A673 (cell line): ENCODE measurements around the gene METTL25B. TPM values are rescaled to one million over a fixed set of nuclear protein-coding genes. Genes with fewer than 3 reads are reported as not detected.

Source experiments
- BruUV-seq: library from RNA; stranded (reverse); fragments of 400-500 nt; replicated peaks from 2 replicates; lab custom pipeline; 2021; lab: Mats Ljungman, UMichigan
- CTCF ChIA-PET: fragments of 300-600 bp; sonication (Branson Sonifier 250); formaldehyde crosslinking; loops from one replicate; lab custom pipeline; 2022; ENCODE audit warnings: antibody characterized with exemption; lab: Charles Lee
- POLR2A ChIA-PET: fragments of 300-600 bp; sonication (Branson Sonifier 250); formaldehyde crosslinking; loops from one replicate; lab custom pipeline; 2022; ENCODE audit warnings: antibody characterized with exemption; ENCODE audit not compliant: low non-redundant PET; lab: Charles Lee
- DNase-seq: peaks from one replicate; pipeline ENCODE4 v3.0.0-alpha.2; 2015; ENCODE audit warnings: low spot score
- H3K27ac ChIP-seq: fragments of 200-600 bp; sonication (generic); 2 replicates; pipeline ENCODE4 v1.5.1; 2016; ENCODE audit warnings: mixed run types, low read depth, mild to moderate bottlenecking, mixed read lengths, antibody characterized with exemption, low read length; ENCODE audit not compliant: poor library complexity, severe bottlenecking
- H3K27me3 ChIP-seq: fragments of 200-600 bp; sonication (generic); replicated peaks from 2 replicates; pipeline ENCODE4 v1.6.1; 2017; ENCODE audit warnings: mixed run types, low read depth, mild to moderate bottlenecking, mixed read lengths, antibody characterized with exemption, low read length; ENCODE audit not compliant: insufficient read depth, poor library complexity
- H3K36me3 ChIP-seq: fragments of 200-600 bp; sonication (generic); 2 replicates; pipeline ENCODE4 v1.6.1; 2016; ENCODE audit warnings: mixed run types, mild to moderate bottlenecking, mixed read lengths, antibody characterized with exemption, low read length; ENCODE audit not compliant: insufficient read depth, poor library complexity, severe bottlenecking
- H3K4me1 ChIP-seq: fragments of 200-600 bp; sonication (generic); 2 replicates; pipeline ENCODE4 v1.6.1; 2017; ENCODE audit warnings: mixed run types, mild to moderate bottlenecking, mixed read lengths, antibody characterized with exemption, low read length; ENCODE audit not compliant: insufficient read depth, poor library complexity, severe bottlenecking
- H3K4me3 ChIP-seq: fragments of 200-600 bp; sonication (generic); 2 replicates; pipeline ENCODE4 v1.5.1; 2016; ENCODE audit warnings: low read depth, mixed run types, mild to moderate bottlenecking, mixed read lengths, low read length; ENCODE audit not compliant: poor library complexity, severe bottlenecking
- H3K9me3 ChIP-seq: fragments of 200-600 bp; sonication (generic); 2 replicates; pipeline ENCODE4 v1.6.1; 2016; ENCODE audit warnings: mixed run types, low read depth, mild to moderate bottlenecking, mixed read lengths, antibody characterized with exemption, low read length; ENCODE audit not compliant: poor library complexity, severe bottlenecking
- EZH2 ChIP-seq: fragments of 200-600 bp; sonication (generic); IDR thresholded peaks from 2 replicates; pipeline ENCODE4 v1.6.1; 2017; ENCODE audit warnings: borderline replicate concordance, low read depth, mild to moderate bottlenecking, mixed read lengths, antibody characterized with exemption, low read length; ENCODE audit not compliant: poor library complexity, severe bottlenecking
- intact Hi-C: fragments of 100-400 bp; cut with micrococcal nuclease; formaldehyde crosslinking; loops from one replicate; pipeline ENCODE4 v1.10.0; 2022; ENCODE audit not compliant: unreplicated experiment
- total RNA-seq: library from RNA; stranded (reverse); gene quantifications from 2 replicates; pipeline ENCODE4 v1.2.3, GENCODE V29; 2021
- TF ChIP-seq, protein P1 (sequence below): fragments of 300-800, 200-600 bp; sonication (generic); conservative IDR thresholded peaks from 2 replicates; pipeline ENCODE4 v1.5.1; 2017; ENCODE audit warnings: low read depth, mild to moderate bottlenecking, antibody characterized with exemption, low read length, moderate library complexity, mixed read lengths

Gene METTL25B
- total RNA-seq, 1 experiment from 2014 or later = 20.2 TPM

DNA sequence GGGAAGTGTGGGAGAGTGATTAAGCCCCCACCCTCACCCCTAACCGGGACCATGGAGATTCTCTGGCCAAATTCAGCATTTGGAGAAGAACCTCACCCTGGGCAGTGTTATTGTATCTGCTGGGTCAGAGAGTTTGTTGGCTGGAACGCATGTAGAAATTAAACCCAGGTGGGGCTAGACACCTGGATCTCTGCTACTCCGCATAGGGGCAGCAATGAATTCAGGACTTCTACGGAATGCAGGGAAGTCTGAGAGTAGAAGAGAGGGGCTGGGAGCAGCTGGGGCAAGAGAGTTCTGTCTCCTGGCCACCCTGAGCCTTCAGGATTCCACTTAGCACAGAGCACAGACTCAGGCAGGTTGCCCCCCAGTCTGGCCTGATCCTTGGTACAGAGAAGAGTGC, 19.2 kb upstream of the METTL25B start:
- Histone ChIP-seq H3K4me1 (peaks cover 23% of the 10 kb centered on the region), H3K9me3 (no peaks in the 10 kb centered on the region), H3K36me3 (no peaks in the 10 kb centered on the region), H3K27me3 (peaks cover 5% of the 10 kb centered on the region), H3K27ac (no peak overlapping the region), H3K4me3 (no peak overlapping the region)
- intact Hi-C loops = no loop called here
- no peak for DNase-seq
- TF ChIP-seq, protein P1, sequence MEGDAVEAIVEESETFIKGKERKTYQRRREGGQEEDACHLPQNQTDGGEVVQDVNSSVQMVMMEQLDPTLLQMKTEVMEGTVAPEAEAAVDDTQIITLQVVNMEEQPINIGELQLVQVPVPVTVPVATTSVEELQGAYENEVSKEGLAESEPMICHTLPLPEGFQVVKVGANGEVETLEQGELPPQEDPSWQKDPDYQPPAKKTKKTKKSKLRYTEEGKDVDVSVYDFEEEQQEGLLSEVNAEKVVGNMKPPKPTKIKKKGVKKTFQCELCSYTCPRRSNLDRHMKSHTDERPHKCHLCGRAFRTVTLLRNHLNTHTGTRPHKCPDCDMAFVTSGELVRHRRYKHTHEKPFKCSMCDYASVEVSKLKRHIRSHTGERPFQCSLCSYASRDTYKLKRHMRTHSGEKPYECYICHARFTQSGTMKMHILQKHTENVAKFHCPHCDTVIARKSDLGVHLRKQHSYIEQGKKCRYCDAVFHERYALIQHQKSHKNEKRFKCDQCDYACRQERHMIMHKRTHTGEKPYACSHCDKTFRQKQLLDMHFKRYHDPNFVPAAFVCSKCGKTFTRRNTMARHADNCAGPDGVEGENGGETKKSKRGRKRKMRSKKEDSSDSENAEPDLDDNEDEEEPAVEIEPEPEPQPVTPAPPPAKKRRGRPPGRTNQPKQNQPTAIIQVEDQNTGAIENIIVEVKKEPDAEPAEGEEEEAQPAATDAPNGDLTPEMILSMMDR = no peak
- TF ChIP-seq EZH2 = no peak
- POLR2A ChIA-PET = no interaction called here
- no TSS peak for BruUV-seq
- CTCF ChIA-PET = no interaction called here

DNA sequence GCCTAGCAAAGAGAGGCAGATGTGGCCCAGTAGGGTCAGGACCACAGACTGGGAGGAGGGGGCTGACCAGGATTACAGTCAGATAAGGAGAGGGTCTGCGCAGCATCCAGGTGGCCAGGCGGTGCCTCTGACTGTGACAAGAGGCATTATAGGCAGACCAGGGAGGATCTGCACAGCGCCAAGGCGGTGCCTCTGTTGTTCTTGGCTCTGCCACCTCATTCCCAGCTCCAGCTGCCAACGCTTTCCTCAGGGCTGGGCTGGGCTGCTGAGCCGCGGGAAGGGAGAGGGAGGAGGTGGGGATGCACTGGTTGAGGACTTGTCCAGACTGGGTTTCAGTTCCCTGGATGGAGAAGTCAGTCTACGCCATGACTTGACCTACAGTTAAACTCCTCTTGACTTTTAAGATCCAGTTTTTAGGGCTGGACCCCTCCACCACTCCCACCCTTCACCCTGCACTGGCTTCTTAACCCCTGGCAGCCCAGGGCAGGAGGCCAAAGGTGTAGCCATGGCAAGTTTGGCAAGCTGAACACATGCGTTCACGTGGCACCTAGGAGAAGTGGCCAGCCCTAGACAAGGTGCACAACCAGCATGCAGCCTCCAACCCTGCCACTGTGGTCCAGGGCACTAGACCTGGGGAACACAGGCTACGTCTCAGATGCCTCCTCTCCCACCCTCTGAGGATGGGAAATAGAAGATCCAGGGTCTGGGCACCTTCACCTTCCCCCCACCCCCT, 18.3 kb upstream of the METTL25B start:
- no peaks in the 10 kb centered on the region for H3K9me3 ChIP-seq
- H3K4me3 ChIP-seq = no peak overlapping the region
- no peak for DNase-seq
- H3K27me3 ChIP-seq = peaks cover 1% of the 10 kb centered on the region
- intact Hi-C loops = no loop called here
- H3K27ac ChIP-seq = no peak overlapping the region
- ChIA-PET CTCF (interaction anchor here (1.3 kb wide), 1 partner anchor 17 kb away, joined by 4 read pairs; no protein-coding TSS in a partner anchor), POLR2A (no interaction called here)
- TF ChIP-seq EZH2 = no peak
- TF ChIP-seq, protein P1 = no peak
- no TSS peak for BruUV-seq
- H3K4me1 ChIP-seq = peaks cover 14% of the 10 kb centered on the region
- H3K36me3 ChIP-seq = no peaks in the 10 kb centered on the region

DNA sequence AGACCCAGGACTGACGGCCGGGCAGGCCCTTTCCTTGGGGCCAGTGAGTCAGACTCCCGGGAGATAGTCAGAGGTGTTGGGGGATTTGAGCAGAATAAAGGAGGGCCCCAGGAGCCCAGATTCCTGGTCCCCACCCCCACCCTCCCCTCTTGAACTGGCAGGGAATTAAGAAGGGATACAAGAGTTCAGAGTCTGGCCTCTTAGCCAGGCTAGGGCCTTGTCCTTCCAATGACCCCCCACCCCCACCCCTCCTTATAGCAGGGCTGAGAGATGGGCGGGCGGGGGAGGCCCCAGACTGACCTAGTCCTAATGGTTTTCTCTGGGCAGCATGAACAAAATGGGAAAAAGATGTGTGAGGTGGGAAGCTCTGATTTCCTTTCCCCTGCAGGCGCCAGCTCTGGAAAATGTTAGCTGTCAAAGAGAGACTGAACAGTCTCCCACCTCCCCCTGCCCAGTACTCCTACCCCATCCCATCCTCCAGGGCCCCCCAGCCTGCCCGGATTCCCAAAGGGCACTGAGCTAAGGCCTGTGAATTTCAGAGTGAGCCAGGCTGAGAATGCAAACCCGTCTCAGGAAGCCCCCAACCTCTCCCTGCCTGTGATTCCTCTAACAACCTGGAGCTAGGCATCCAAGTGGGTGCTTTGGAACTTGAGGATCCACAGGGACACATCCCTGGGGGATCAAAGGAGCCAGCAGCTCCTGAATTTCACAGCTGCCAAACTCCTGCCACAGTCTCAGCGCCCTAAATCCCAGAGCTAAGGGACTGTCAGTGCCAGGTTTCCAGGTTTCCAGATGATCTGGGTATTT, 17.1 kb upstream of the METTL25B start:
- intact Hi-C loops = no loop called here
- no peaks in the 10 kb centered on the region for H3K9me3 ChIP-seq
- POLR2A ChIA-PET = no interaction called here
- CTCF ChIA-PET = interaction anchor here (1.2 to 1.3 kb wide), 2 partner anchors 16 to 21 kb away, joined by 4 read pairs; no protein-coding TSS in a partner anchor
- no peaks in the 10 kb centered on the region for H3K36me3 ChIP-seq
- no TSS peak for BruUV-seq
- TF ChIP-seq EZH2 = no peak
- TF ChIP-seq, protein P1 = no peak
- no peak overlapping the region for H3K4me3 ChIP-seq
- DNase-seq = no peak
- H3K27ac ChIP-seq = no peak overlapping the region
- H3K27me3 ChIP-seq = no peaks in the 10 kb centered on the region
- peaks cover 3% of the 10 kb centered on the region for H3K4me1 ChIP-seq
